Kidney epithelial cell (primary cell): Measurements from ENCODE around the gene RUNX2. TPM values are rescaled to one million over a fixed set of nuclear protein-coding genes. Genes with fewer than 3 reads are reported as not detected.

ENCODE experiments used
- DNase-seq: peaks from one replicate; pipeline ENCODE4 v3.0.0-alpha.2; 2010; ENCODE audit warnings: low read depth
- H3K27me3 ChIP-seq: 2 replicates; pipeline ENCODE4 v1.6.0; 2011; ENCODE audit warnings: low read length; ENCODE audit not compliant: control insufficient read depth, insufficient read depth
- H3K36me3 ChIP-seq: 2 replicates; pipeline ENCODE4 v1.5.1; 2011; ENCODE audit warnings: low read length; ENCODE audit not compliant: control insufficient read depth, insufficient read depth
- H3K4me3 ChIP-seq: 2 replicates; pipeline ENCODE4 v1.5.1; 2011; ENCODE audit warnings: low read depth, mild to moderate bottlenecking, control low read depth, low read length
- total RNA-seq: library from RNA; depleted of rRNA; stranded (reverse); fragments of >200 nt; gene quantifications from 2 replicates; pipeline ENCODE4 v1.2.3, GENCODE V29; 2015
- TF ChIP-seq, protein P1 (sequence below): IDR thresholded peaks from 2 replicates; pipeline ENCODE4 v1.5.1; 2011; ENCODE audit warnings: mild to moderate bottlenecking, moderate library complexity, low read length, control low read depth, inconsistent platforms; ENCODE audit not compliant: insufficient read depth, poor library complexity, severe bottlenecking

RUNX2 gene
- total RNA-seq, 1 donor from 2014 or later: 9.2 TPM

DNA sequence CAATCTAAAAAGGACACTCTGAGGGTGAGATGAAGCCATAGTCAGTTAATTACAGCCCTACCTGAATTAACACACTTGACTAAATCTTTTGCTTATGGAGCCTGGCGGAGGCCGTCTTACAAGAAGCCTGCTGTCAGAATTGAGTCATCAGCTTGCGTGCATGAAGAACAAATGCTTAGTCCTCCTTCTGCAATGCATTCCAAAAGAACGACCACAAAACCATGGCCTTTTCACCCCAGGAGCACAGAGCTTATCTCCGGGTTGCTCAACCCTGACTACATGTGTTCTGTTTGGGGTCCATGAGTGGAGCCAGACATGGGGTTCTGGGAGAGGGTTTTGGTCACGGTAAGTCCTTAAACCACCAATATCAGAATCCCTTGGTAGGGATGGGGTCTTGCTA, 369.5 kb downstream of the RUNX2 start:
- H3K36me3 ChIP-seq: no peaks in the 10 kb centered on the region
- no peaks in the 10 kb centered on the region for H3K27me3 ChIP-seq
- H3K4me3 ChIP-seq: no peak overlapping the region
- peak; percentile 99 for DNase-seq
- TF ChIP-seq, protein P1, sequence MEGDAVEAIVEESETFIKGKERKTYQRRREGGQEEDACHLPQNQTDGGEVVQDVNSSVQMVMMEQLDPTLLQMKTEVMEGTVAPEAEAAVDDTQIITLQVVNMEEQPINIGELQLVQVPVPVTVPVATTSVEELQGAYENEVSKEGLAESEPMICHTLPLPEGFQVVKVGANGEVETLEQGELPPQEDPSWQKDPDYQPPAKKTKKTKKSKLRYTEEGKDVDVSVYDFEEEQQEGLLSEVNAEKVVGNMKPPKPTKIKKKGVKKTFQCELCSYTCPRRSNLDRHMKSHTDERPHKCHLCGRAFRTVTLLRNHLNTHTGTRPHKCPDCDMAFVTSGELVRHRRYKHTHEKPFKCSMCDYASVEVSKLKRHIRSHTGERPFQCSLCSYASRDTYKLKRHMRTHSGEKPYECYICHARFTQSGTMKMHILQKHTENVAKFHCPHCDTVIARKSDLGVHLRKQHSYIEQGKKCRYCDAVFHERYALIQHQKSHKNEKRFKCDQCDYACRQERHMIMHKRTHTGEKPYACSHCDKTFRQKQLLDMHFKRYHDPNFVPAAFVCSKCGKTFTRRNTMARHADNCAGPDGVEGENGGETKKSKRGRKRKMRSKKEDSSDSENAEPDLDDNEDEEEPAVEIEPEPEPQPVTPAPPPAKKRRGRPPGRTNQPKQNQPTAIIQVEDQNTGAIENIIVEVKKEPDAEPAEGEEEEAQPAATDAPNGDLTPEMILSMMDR: no peak

- Histone ChIP-seq H3K4me3 (no peak overlapping the region), H3K36me3 (no peaks in the 10 kb centered on the region), H3K27me3 (no peaks in the 10 kb centered on the region)
- TF ChIP-seq, protein P1: no peak
- no peak for DNase-seq
Measured at GRCh38 chr6:45698046-45698445, 369.9 kb downstream of the RUNX2 start.

GRCh38 chr6:45699663-45700062, 371.5 kb downstream of the RUNX2 start:
- TF ChIP-seq, protein P1: no peak
- Histone ChIP-seq H3K36me3 (no peaks in the 10 kb centered on the region), H3K27me3 (no peaks in the 10 kb centered on the region), H3K4me3 (no peak overlapping the region)
- no peak for DNase-seq

GRCh38 chr6:45702849-45703739, 375.0 kb downstream of the RUNX2 start:
- TF ChIP-seq, protein P1: no peak
- Histone ChIP-seq H3K27me3 (no peaks in the 10 kb centered on the region), H3K36me3 (no peaks in the 10 kb centered on the region), H3K4me3 (no peak overlapping the region)
- no peak for DNase-seq

DNA sequence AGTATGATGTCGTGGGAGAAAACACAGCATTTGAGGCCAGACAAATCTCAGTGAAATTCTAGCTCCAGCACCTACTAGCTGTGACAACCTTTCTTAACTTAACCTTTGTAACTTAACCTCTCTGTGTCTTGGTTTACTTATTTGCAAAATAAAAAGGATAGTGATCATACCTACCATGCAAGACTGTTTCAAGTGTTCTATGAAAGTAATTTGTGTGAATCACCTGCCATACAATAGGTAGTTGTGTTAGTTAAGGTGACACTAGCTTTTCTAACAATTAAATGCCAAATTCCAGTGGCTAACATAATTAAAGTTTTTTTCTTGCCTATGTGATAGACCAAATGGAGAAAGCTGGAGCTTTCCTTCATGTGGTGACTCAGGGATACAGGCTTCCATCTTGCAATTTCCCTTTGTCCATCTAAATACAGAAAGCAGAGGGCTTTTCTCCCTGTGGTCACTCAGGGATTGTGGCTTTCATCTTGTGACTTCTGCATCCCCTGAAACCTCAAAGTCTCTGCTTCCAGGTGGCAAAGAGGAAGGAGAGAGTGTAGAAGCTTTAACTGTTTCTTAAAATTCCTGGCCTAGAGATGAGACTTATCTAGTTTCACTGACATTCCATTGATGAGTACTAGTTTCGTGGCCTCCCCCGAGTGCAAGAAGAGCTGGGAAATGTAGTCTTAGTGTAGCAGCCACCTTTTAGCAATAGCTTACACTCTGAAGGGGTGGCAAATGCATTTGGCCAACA, 376.1 kb downstream of the RUNX2 start:
- H3K27me3 ChIP-seq: no peaks in the 10 kb centered on the region
- DNase-seq: no peak
- TF ChIP-seq, protein P1: no peak
- H3K4me3 ChIP-seq: no peak overlapping the region
- no peaks in the 10 kb centered on the region for H3K36me3 ChIP-seq
